KMS-11 (cell line): Measurements from ENCODE around the gene COL5A1.

ENCODE experiments used
- H2AFZ ChIP-seq: fragments of 200-600 bp; sonication (generic); 2 replicates; pipeline ENCODE4 v1.6.1; 2016; ENCODE audit warnings: antibody characterized with exemption, mixed run types, low read depth
- H3K27ac ChIP-seq: fragments of 200-600 bp; sonication (generic); 2 replicates; pipeline ENCODE4 v1.6.1; 2016; ENCODE audit warnings: mild to moderate bottlenecking, mixed run types
- H3K27me3 ChIP-seq: fragments of 200-600 bp; sonication (generic); 2 replicates; pipeline ENCODE4 v1.6.1; 2017; ENCODE audit warnings: mild to moderate bottlenecking, low read depth, mixed run types, moderate library complexity; ENCODE audit not compliant: insufficient read depth
- H3K36me3 ChIP-seq: fragments of 200-600 bp; sonication (generic); 2 replicates; pipeline ENCODE4 v1.6.1; 2017; ENCODE audit warnings: mild to moderate bottlenecking, mixed run types; ENCODE audit not compliant: insufficient read depth
- H3K4me1 ChIP-seq: fragments of 200-600 bp; sonication (generic); 2 replicates; pipeline ENCODE4 v1.6.1; 2016; ENCODE audit warnings: mild to moderate bottlenecking, low read depth, mixed run types; ENCODE audit not compliant: poor library complexity, severe bottlenecking
- H3K4me2 ChIP-seq: fragments of 200-600 bp; sonication (generic); 2 replicates; pipeline ENCODE4 v1.7.0; 2016; ENCODE audit warnings: mild to moderate bottlenecking, mixed run types
- H3K4me3 ChIP-seq: fragments of 200-600 bp; sonication (generic); IDR thresholded peaks from 2 replicates; pipeline ENCODE4 v1.6.1; 2017; ENCODE audit warnings: low read depth, low read length, mixed read lengths; ENCODE audit not compliant: insufficient read depth
- H3K79me2 ChIP-seq: fragments of 200-600 bp; sonication (generic); 2 replicates; pipeline ENCODE4 v1.6.1; 2016; ENCODE audit warnings: low read depth, mixed run types; ENCODE audit not compliant: insufficient read depth
- H3K9ac ChIP-seq: fragments of 200-600 bp; sonication (generic); 2 replicates; pipeline ENCODE4 v1.6.1; 2016; ENCODE audit warnings: mild to moderate bottlenecking, mixed run types
- H4K20me1 ChIP-seq: fragments of 200-600 bp; sonication (generic); 2 replicates; pipeline ENCODE4 v1.6.1; 2016; ENCODE audit warnings: mild to moderate bottlenecking, mixed run types; ENCODE audit not compliant: insufficient read depth
- CTCF ChIP-seq: fragments of 200-600 bp; sonication (generic); conservative IDR thresholded peaks from 2 replicates; pipeline ENCODE4 v1.6.1; 2017; ENCODE audit warnings: low read depth, mild to moderate bottlenecking, antibody characterized with exemption, low read length, moderate library complexity, mixed read lengths

COL5A1 gene

DNA sequence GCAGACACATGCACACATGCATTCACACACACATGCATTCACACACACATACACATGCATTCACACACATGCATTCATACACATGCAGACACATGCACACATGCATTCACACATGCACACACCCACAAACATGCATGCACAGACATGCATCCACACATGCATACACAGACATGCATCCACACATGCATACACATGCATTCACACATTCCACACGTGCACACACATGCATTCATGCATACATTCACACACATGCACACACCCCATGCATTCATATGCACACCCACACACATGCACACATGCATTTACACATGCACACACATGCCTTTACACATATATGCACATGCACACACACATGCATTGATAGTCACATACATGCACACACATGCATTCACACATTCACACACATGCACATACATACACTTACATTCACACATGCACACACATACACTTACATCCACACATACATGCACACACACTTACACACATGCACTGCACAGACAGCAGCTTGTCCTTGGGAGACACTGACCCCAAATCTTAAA, 106.4 kb downstream of the COL5A1 start:
- no peak overlapping the region for H3K27ac ChIP-seq
- H3K9ac ChIP-seq = no peak overlapping the region
- no peak overlapping the region for H3K4me2 ChIP-seq
- H3K4me1 ChIP-seq = no peaks in the 10 kb centered on the region
- no peaks in the 10 kb centered on the region; the same call in 1 of the 2 replicates for H3K27me3 ChIP-seq
- no peaks in the 10 kb centered on the region for H4K20me1 ChIP-seq
- TF ChIP-seq CTCF = no peak
- H2AFZ ChIP-seq = no peak overlapping the region
- no peaks in the 10 kb centered on the region for H3K36me3 ChIP-seq
- no peak overlapping the region for H3K4me3 ChIP-seq
- no peaks in the 10 kb centered on the region for H3K79me2 ChIP-seq

DNA sequence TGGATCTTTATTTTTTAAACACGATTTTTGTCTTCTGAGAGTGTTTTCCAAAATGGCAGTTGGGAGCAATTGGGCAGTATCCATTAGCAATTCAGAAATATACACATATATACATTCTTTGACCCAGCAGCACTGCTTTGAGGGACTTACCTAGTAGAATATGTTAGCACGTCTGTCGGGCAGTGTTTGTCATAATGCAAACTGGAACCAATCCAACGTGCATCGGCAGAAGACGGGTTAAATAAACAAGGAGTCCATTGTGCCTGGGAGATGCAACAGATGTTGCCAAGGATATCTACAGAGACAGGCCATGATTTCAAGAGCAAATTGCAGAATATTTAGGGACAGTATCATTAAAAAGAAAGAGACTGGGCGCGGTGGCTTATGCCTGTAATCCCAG, 107.0 kb downstream of the COL5A1 start:
- no peaks in the 10 kb centered on the region for H3K79me2 ChIP-seq
- H3K4me1 ChIP-seq = no peaks in the 10 kb centered on the region
- no peak overlapping the region for H3K9ac ChIP-seq
- no peak overlapping the region for H3K4me2 ChIP-seq
- H3K4me3 ChIP-seq = no peak overlapping the region
- no peaks in the 10 kb centered on the region for H4K20me1 ChIP-seq
- TF ChIP-seq CTCF = no peak
- H2AFZ ChIP-seq = no peak overlapping the region
- no peaks in the 10 kb centered on the region for H3K36me3 ChIP-seq
- no peak overlapping the region for H3K27ac ChIP-seq
- H3K27me3 ChIP-seq = no peaks in the 10 kb centered on the region; the same call in 1 of the 2 replicates

DNA sequence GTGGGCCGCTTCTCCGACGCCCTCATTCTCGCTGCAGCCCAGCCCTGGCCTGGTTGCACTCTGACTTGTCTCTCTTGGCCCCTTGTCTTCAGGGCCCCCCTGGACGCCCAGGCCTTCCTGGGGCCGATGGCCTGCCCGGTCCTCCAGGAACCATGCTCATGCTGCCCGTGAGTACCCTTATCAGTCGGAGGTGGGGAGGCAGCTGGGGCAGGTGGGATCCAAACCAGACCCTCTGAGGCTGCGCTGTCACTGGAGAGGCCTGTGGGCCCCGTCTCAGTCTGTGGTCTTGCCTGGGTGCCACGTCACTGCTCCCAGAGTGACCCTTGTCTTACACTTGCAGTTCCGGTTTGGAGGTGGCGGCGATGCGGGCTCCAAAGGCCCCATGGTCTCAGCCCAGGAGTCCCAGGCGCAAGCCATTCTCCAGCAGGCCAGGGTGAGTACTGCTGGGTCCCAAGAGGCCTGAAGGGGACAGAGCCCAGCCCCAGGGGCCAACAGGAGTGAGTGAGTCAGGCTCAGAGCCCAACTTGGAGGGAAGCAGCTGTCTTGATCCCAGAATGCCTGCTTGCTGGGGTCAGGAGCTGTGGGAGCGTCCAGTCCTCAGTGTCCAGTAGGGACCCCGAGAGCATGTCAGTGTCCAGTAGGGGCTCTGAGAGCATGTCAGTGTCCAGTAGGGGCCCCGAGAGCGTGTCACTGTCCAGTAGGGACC, 109.0 kb downstream of the COL5A1 start:
- TF ChIP-seq CTCF = no peak
- H3K36me3 ChIP-seq = no peaks in the 10 kb centered on the region
- H3K9ac ChIP-seq = no peak overlapping the region
- no peak overlapping the region for H2AFZ ChIP-seq
- H3K4me1 ChIP-seq = no peaks in the 10 kb centered on the region
- H3K79me2 ChIP-seq = no peaks in the 10 kb centered on the region
- H3K4me3 ChIP-seq = no peak overlapping the region
- H3K27me3 ChIP-seq = peaks cover 18% of the 10 kb centered on the region
- no peak overlapping the region for H3K4me2 ChIP-seq
- no peak overlapping the region for H3K27ac ChIP-seq
- no peaks in the 10 kb centered on the region for H4K20me1 ChIP-seq

- Histone ChIP-seq H4K20me1 (no peaks in the 10 kb centered on the region), H2AFZ (no peak overlapping the region), H3K4me2 (no peak overlapping the region), H3K9ac (no peak overlapping the region), H3K4me1 (no peaks in the 10 kb centered on the region), H3K27ac (no peak overlapping the region), H3K4me3 (no peak overlapping the region), H3K27me3 (peaks cover 25% of the 10 kb centered on the region), H3K79me2 (no peaks in the 10 kb centered on the region), H3K36me3 (no peaks in the 10 kb centered on the region)
- no peak for TF ChIP-seq CTCF
These were observed 110.0 kb downstream of the COL5A1 start for GRCh38 chr9:134751622-134752021.
